ENCODE data around the gene CABYR.

The CABYR gene

DNA sequence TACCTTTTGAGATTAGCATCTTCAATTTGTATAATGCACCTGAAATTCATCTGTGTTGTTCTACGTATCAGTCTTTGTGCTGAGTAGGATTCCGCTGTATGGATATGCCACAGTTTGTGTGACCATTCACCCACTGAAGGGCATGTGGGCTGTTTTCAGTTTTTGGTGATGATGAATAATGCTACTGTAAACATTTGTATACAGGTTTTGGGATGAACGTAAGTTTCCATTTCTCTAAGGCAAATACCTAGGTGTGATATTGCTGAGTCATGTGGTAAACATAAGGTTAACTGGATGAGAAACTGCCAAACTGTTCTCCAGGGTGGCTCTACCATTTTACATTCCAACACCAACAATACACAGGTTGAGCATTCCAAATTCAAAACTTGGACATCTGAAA lies 35.1 kb downstream of the CABYR start:
- no peak overlapping the region for H3K27ac ChIP-seq (replicated peaks)
- TF ChIP-seq SPI1 (IDR thresholded peaks at IDR 0.05; ENCODE audit: borderline replicate concordance, low read depth) (no peak), REST (IDR thresholded peaks at IDR 0.05; ENCODE audit: insufficient replicate concordance, low read depth) (no peak), GABPA (IDR thresholded peaks at IDR 0.05; ENCODE audit: low read depth) (no peak), POLR2AphosphoS5 (IDR thresholded peaks at IDR 0.05; ENCODE audit: low read depth) (no peak)
- TF ChIP-seq, protein P1, sequence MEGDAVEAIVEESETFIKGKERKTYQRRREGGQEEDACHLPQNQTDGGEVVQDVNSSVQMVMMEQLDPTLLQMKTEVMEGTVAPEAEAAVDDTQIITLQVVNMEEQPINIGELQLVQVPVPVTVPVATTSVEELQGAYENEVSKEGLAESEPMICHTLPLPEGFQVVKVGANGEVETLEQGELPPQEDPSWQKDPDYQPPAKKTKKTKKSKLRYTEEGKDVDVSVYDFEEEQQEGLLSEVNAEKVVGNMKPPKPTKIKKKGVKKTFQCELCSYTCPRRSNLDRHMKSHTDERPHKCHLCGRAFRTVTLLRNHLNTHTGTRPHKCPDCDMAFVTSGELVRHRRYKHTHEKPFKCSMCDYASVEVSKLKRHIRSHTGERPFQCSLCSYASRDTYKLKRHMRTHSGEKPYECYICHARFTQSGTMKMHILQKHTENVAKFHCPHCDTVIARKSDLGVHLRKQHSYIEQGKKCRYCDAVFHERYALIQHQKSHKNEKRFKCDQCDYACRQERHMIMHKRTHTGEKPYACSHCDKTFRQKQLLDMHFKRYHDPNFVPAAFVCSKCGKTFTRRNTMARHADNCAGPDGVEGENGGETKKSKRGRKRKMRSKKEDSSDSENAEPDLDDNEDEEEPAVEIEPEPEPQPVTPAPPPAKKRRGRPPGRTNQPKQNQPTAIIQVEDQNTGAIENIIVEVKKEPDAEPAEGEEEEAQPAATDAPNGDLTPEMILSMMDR (IDR thresholded peaks at IDR 0.05; ENCODE audit: insufficient read depth, low read length): no peak
- H3K27me3 ChIP-seq (ENCODE audit: insufficient read depth, poor library complexity, severe bottlenecking): no peaks in the 10 kb centered on the region
- H3K4me3 ChIP-seq (replicated peaks; ENCODE audit: insufficient read depth, low read length): no peak overlapping the region
- no peak for DNase-seq (ENCODE audit: low read depth in 1 of 2, low spot score in 1 of 2)

DNA sequence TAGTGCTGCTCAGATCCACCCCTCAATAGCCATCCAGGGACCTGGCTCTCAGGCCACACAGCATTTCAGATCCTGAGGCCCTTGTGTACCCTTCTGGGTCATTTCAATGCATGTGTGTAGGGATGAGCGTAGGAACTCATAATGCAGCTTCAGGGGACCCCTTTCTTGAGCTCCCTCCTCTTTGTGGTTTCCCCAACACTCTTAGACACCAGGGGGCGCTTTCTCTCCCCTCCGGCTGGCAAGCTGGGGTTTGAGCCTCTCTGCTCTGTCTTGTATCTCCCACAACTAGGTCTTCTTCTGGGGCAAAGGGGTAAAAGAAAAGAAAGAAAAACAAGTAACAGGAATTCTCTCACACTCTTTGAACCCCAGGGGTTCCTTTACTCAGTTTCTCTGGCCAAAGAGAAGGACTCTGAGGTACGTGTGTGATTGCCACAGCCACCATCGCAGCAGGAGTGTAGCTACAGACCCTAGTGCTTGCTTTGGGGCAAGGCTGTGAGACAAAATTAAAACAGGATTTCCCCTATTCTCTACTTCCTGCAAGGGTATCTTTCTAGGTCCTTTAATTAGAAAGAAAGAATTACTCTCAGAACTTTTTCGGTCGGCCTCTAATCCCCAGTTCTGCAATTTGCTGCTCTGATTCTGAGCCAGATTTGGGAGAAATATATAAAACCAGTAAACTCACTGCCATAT lies 38.0 kb downstream of the CABYR start:
- peak; percentile 21 to 62 for DNase-seq (ENCODE audit: low read depth in 1 of 2, low spot score in 1 of 2)
- H3K27me3 ChIP-seq (ENCODE audit: insufficient read depth, poor library complexity, severe bottlenecking): no peaks in the 10 kb centered on the region
- H3K4me3 ChIP-seq (replicated peaks; ENCODE audit: insufficient read depth, low read length): no peak overlapping the region
- TF ChIP-seq POLR2AphosphoS5 (IDR thresholded peaks at IDR 0.05; ENCODE audit: low read depth): no peak
- TF ChIP-seq, protein P1 (IDR thresholded peaks at IDR 0.05; ENCODE audit: insufficient read depth, low read length): peak; percentile 71
- H3K27ac ChIP-seq (replicated peaks): no peak overlapping the region

DNA sequence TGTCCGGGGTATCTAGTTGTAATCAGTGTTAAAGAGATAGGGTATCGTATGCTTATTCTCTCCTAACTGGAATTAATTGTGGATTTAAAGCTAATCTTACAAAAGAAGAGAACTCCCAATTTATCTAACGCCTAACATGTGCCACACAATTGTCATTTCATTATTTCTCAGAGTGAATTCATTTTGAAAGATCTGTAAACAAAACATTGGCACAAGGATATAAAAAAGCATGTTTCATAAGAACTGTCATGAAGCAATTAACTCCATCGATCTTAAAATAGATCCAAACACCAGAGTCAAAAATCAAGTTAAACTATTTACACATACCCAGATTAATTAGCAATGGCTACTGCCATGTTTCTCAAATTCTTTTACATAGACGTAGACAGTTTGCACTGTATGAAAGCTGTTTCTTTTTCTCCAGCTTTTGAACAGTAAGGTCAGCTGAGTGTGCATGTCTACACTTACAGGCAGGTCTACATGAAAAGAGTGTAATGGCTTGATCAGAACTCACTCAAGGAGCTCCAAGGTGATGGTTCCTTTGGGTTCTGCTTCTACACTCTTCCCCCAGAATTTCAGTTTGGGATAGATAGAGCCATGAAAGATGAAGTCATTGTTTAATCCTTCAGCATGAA lies 38.8 kb downstream of the CABYR start:
- H3K4me3 ChIP-seq (replicated peaks; ENCODE audit: insufficient read depth, low read length): no peak overlapping the region
- H3K27ac ChIP-seq (replicated peaks): no peak overlapping the region

DNA sequence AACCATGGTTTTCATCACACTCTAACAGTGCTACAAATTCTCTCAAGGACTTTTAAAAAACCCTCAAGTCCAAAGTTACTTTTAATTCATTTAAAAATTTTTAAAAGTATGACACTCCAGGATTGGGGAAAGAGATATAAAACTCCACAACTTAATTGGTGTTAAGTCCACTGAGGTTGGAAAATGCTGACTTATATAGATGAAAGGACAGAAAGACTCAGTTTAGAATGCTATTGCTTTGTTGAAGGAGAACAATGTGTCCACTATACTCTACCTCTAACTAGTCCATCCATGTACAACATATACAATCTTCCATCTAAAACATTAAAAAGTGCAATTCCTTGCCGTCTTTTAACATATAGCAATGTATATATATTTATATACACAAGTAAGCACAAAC lies 41.2 kb downstream of the CABYR start:
- DNase-seq (ENCODE audit: low read depth in 1 of 2, low spot score in 1 of 2): no peak
- H3K4me3 ChIP-seq (replicated peaks; ENCODE audit: insufficient read depth, low read length): no peak overlapping the region

More for the DNA sequence above, 38.8 kb downstream of the CABYR start:
- H3K27me3 ChIP-seq (ENCODE audit: insufficient read depth, poor library complexity, severe bottlenecking): no peaks in the 10 kb centered on the region
- no peak for DNase-seq (ENCODE audit: low read depth in 1 of 2, low spot score in 1 of 2)
- no peak for TF ChIP-seq SPI1 (IDR thresholded peaks at IDR 0.05; ENCODE audit: borderline replicate concordance, low read depth)
- no peak for TF ChIP-seq POLR2AphosphoS5 (IDR thresholded peaks at IDR 0.05; ENCODE audit: low read depth)

More for the DNA sequence above, 41.2 kb downstream of the CABYR start:
- Histone ChIP-seq H3K27ac (replicated peaks) (no peak overlapping the region), H3K27me3 (ENCODE audit: insufficient read depth, poor library complexity, severe bottlenecking) (no peaks in the 10 kb centered on the region)
- TF ChIP-seq GABPA (IDR thresholded peaks at IDR 0.05; ENCODE audit: low read depth) (no peak), POLR2AphosphoS5 (IDR thresholded peaks at IDR 0.05; ENCODE audit: low read depth) (no peak), REST (IDR thresholded peaks at IDR 0.05; ENCODE audit: insufficient replicate concordance, low read depth) (no peak), SPI1 (IDR thresholded peaks at IDR 0.05; ENCODE audit: borderline replicate concordance, low read depth) (no peak)
- TF ChIP-seq, protein P1 (IDR thresholded peaks at IDR 0.05; ENCODE audit: insufficient read depth, low read length): no peak

All from HL-60 (cell line).